Measurements from ENCODE around the gene ERBB4.

The ERBB4 gene

GRCh38 chr2:212448698-212449097, 89.9 kb downstream of the ERBB4 start:
- H3K9me3 Mint-ChIP-seq = peaks cover 0 to 3% of the 10 kb centered on the region in 2 donors
- H3K4me1 Mint-ChIP-seq (ENCODE audit: low read depth in 2 of 2) = no peaks in the 10 kb centered on the region
- H3K4me3 Mint-ChIP-seq = no peak overlapping the region
- H3K36me3 Mint-ChIP-seq (ENCODE audit: insufficient read depth) = no peaks in the 10 kb centered on the region
- ATAC-seq (replicated peaks) = no peak
- no peak for DNase-seq
- H3K27me3 Mint-ChIP-seq = no peaks in the 10 kb centered on the region
- no peak overlapping the region for H3K27ac Mint-ChIP-seq

- Mint-ChIP-seq H3K36me3 (ENCODE audit: insufficient read depth) (no peaks in the 10 kb centered on the region), H3K27ac (no peak overlapping the region), H3K9me3 (no peaks in the 10 kb centered on the region), H3K4me1 (ENCODE audit: low read depth in 2 of 2) (no peaks in the 10 kb centered on the region), H3K27me3 (no peaks in the 10 kb centered on the region), H3K4me3 (no peak overlapping the region)
- ATAC-seq (replicated peaks) (no peak), DNase-seq (no peak)
Measured at GRCh38 chr2:212441821-212442220, 96.8 kb downstream of the ERBB4 start.

- no peak for DNase-seq
Measured at GRCh38 chr2:212441141-212441540, 97.5 kb downstream of the ERBB4 start.

GRCh38 chr2:212428681-212429478, 109.7 kb downstream of the ERBB4 start:
- Mint-ChIP-seq H3K27ac (no peak overlapping the region), H3K9me3 (peaks cover 7 to 8% of the 10 kb centered on the region in 2 donors), H3K4me3 (no peak overlapping the region), H3K4me1 (ENCODE audit: low read depth in 2 of 2) (no peaks in the 10 kb centered on the region), H3K27me3 (no peaks in the 10 kb centered on the region), H3K36me3 (ENCODE audit: insufficient read depth) (no peaks in the 10 kb centered on the region)
- DNase-seq (no peak), ATAC-seq (replicated peaks) (no peak)

More at GRCh38 chr2:212441141-212441540, 97.5 kb downstream of the ERBB4 start:
- Mint-ChIP-seq H3K27ac (no peak overlapping the region), H3K4me3 (no peak overlapping the region), H3K9me3 (no peaks in the 10 kb centered on the region), H3K4me1 (ENCODE audit: low read depth in 2 of 2) (no peaks in the 10 kb centered on the region), H3K27me3 (no peaks in the 10 kb centered on the region), H3K36me3 (ENCODE audit: insufficient read depth) (no peaks in the 10 kb centered on the region)
- no peak for ATAC-seq (replicated peaks)

GRCh38 chr2:212427638-212428037, 111.0 kb downstream of the ERBB4 start:
- Mint-ChIP-seq H3K4me1 (ENCODE audit: low read depth in 2 of 2) (no peaks in the 10 kb centered on the region), H3K9me3 (peaks cover 7 to 8% of the 10 kb centered on the region in 2 donors), H3K36me3 (ENCODE audit: insufficient read depth) (no peaks in the 10 kb centered on the region), H3K27me3 (no peaks in the 10 kb centered on the region), H3K27ac (no peak overlapping the region), H3K4me3 (no peak overlapping the region)
- no peak for DNase-seq
- ATAC-seq (replicated peaks) = no peak

- Mint-ChIP-seq H3K27me3 (no peaks in the 10 kb centered on the region), H3K4me1 (ENCODE audit: low read depth in 2 of 2) (no peaks in the 10 kb centered on the region), H3K9me3 (peaks cover 7 to 8% of the 10 kb centered on the region in 2 donors), H3K27ac (no peak overlapping the region), H3K36me3 (ENCODE audit: insufficient read depth) (no peaks in the 10 kb centered on the region), H3K4me3 (no peak overlapping the region)
- no peak for ATAC-seq (replicated peaks)
- DNase-seq = no peak
Measured at GRCh38 chr2:212426637-212427412, 111.8 kb downstream of the ERBB4 start.

- ATAC-seq (replicated peaks) = no peak
- no peak for DNase-seq
- peaks cover 0 to 4% of the 10 kb centered on the region in 2 donors for H3K9me3 Mint-ChIP-seq
Measured at GRCh38 chr2:212424082-212424481, 114.5 kb downstream of the ERBB4 start.

GRCh38 chr2:212423089-212423488, 115.5 kb downstream of the ERBB4 start:
- ATAC-seq (replicated peaks) (no peak), DNase-seq (no peak)
- Mint-ChIP-seq H3K4me3 (no peak overlapping the region), H3K36me3 (ENCODE audit: insufficient read depth) (no peaks in the 10 kb centered on the region), H3K9me3 (no peaks in the 10 kb centered on the region), H3K4me1 (ENCODE audit: low read depth in 2 of 2) (no peaks in the 10 kb centered on the region), H3K27ac (no peak overlapping the region), H3K27me3 (no peaks in the 10 kb centered on the region)

More at GRCh38 chr2:212424082-212424481, 114.5 kb downstream of the ERBB4 start:
- Mint-ChIP-seq H3K27me3 (no peaks in the 10 kb centered on the region), H3K36me3 (ENCODE audit: insufficient read depth) (no peaks in the 10 kb centered on the region), H3K27ac (no peak overlapping the region), H3K4me1 (ENCODE audit: low read depth in 2 of 2) (no peaks in the 10 kb centered on the region), H3K4me3 (no peak overlapping the region)

- no peaks in the 10 kb centered on the region for H3K36me3 Mint-ChIP-seq (ENCODE audit: insufficient read depth)
- H3K9me3 Mint-ChIP-seq = no peaks in the 10 kb centered on the region
- H3K4me3 Mint-ChIP-seq = no peak overlapping the region
- no peak overlapping the region for H3K27ac Mint-ChIP-seq
- no peak for DNase-seq
- ATAC-seq (replicated peaks) = no peak
- H3K4me1 Mint-ChIP-seq (ENCODE audit: low read depth in 2 of 2) = no peaks in the 10 kb centered on the region
- no peaks in the 10 kb centered on the region for H3K27me3 Mint-ChIP-seq
Measured at GRCh38 chr2:212421556-212422334, 116.9 kb downstream of the ERBB4 start.

- Mint-ChIP-seq H3K4me1 (ENCODE audit: low read depth in 2 of 2) (no peaks in the 10 kb centered on the region), H3K36me3 (ENCODE audit: insufficient read depth) (no peaks in the 10 kb centered on the region), H3K4me3 (no peak overlapping the region), H3K9me3 (peaks cover 0 to 3% of the 10 kb centered on the region in 2 donors), H3K27me3 (no peaks in the 10 kb centered on the region), H3K27ac (no peak overlapping the region)
- DNase-seq = no peak
- ATAC-seq (replicated peaks) = no peak
Measured at GRCh38 chr2:212416086-212416485, 122.5 kb downstream of the ERBB4 start.

- Mint-ChIP-seq H3K27ac (no peak overlapping the region), H3K9me3 (peaks cover 0 to 3% of the 10 kb centered on the region in 2 donors), H3K4me1 (ENCODE audit: low read depth in 2 of 2) (no peaks in the 10 kb centered on the region), H3K27me3 (no peaks in the 10 kb centered on the region), H3K4me3 (no peak overlapping the region), H3K36me3 (ENCODE audit: insufficient read depth) (no peaks in the 10 kb centered on the region)
- no peak for DNase-seq
- no peak for ATAC-seq (replicated peaks)
Measured at GRCh38 chr2:212414767-212415211, 123.8 kb downstream of the ERBB4 start.

- Mint-ChIP-seq H3K9me3 (peaks cover 0 to 5% of the 10 kb centered on the region in 2 donors), H3K4me1 (ENCODE audit: low read depth in 2 of 2) (no peaks in the 10 kb centered on the region), H3K4me3 (no peak overlapping the region), H3K27ac (no peak overlapping the region), H3K36me3 (ENCODE audit: insufficient read depth) (no peaks in the 10 kb centered on the region), H3K27me3 (no peaks in the 10 kb centered on the region)
- no peak for DNase-seq
- ATAC-seq (replicated peaks) = no peak
Measured at GRCh38 chr2:212409560-212409959, 129.0 kb downstream of the ERBB4 start.

GRCh38 chr2:212408524-212408923, 130.1 kb downstream of the ERBB4 start:
- ATAC-seq (replicated peaks) (no peak), DNase-seq (no peak)
- Mint-ChIP-seq H3K27ac (no peak overlapping the region), H3K9me3 (peaks cover 0 to 7% of the 10 kb centered on the region in 2 donors), H3K27me3 (no peaks in the 10 kb centered on the region), H3K4me1 (ENCODE audit: low read depth in 2 of 2) (no peaks in the 10 kb centered on the region), H3K36me3 (ENCODE audit: insufficient read depth) (no peaks in the 10 kb centered on the region), H3K4me3 (no peak overlapping the region)
